HL-60/S4 (cell line): ENCODE data around the gene OBP2A.
"Not testable (repeated sequence)": the region's sequence is repeated elsewhere in the genome, so short reads cannot be mapped to it uniquely, and the experiment has no call there.

Experiments used
- in situ Hi-C: fragments of 300-500 bp; cut with MboI; formaldehyde crosslinking; loops from 2 replicates; pipeline ENCODE4 v1.14.3; 2022; ENCODE audit warnings: low sequenced_read_pairs

OBP2A gene

GRCh38 chr9:135526089-135526729 lies 19.7 kb upstream of the OBP2A start:
- in situ Hi-C loops, result no loop called here

- in situ Hi-C loops, result no loop called here
Measured at GRCh38 chr9:135526730-135527571, 19.0 kb upstream of the OBP2A start.

- in situ Hi-C loops, result not testable (repeated sequence)
Measured at GRCh38 chr9:135528842-135529435, 17.0 kb upstream of the OBP2A start.

- in situ Hi-C loops, result no loop called here
Measured at GRCh38 chr9:135530146-135530545, 15.8 kb upstream of the OBP2A start.

GRCh38 chr9:135531096-135531495 lies 14.8 kb upstream of the OBP2A start:
- in situ Hi-C loops, result no loop called here

- in situ Hi-C loops, result no loop called here
Measured at GRCh38 chr9:135533113-135533512, 12.8 kb upstream of the OBP2A start.

- in situ Hi-C loops, result no loop called here
Measured at GRCh38 chr9:135533674-135534073, 12.3 kb upstream of the OBP2A start.

- in situ Hi-C loops, result not testable (repeated sequence)
Measured at GRCh38 chr9:135534192-135534711, 11.7 kb upstream of the OBP2A start.

GRCh38 chr9:135534826-135535225 lies 11.1 kb upstream of the OBP2A start:
- in situ Hi-C loops, result not testable (repeated sequence)

- in situ Hi-C loops, result not testable (repeated sequence)
Measured at GRCh38 chr9:135535631-135536030, 10.3 kb upstream of the OBP2A start.

- in situ Hi-C loops, result no loop called here
Measured at GRCh38 chr9:135536216-135536615, 9.7 kb upstream of the OBP2A start.

- in situ Hi-C loops, result not testable (repeated sequence)
Measured at GRCh38 chr9:135543262-135543894, 2.5 kb upstream of the OBP2A start.

- in situ Hi-C loops, result no loop called here
Measured at GRCh38 chr9:135544981-135545635, 818 bp upstream of the OBP2A start.

- in situ Hi-C loops, result not testable (repeated sequence)
Measured at GRCh38 chr9:135546792-135547617, 1.1 kb downstream of the OBP2A start.

- in situ Hi-C loops, result no loop called here
Measured at GRCh38 chr9:135547756-135548736, 2.1 kb downstream of the OBP2A start.

- in situ Hi-C loops, result not testable (repeated sequence)
Measured at GRCh38 chr9:135549478-135550343, 3.8 kb downstream of the OBP2A start.

- in situ Hi-C loops, result no loop called here
Measured at GRCh38 chr9:135550344-135550918, 4.5 kb downstream of the OBP2A start.
